HG02610 (cell line): ENCODE measurements around the gene CPE.
A peak's percentile ranks its signal among the peaks of the same experiment; 100 is the strongest.

Experiments used
- ATAC-seq: cut with Tn5 transposase; IDR thresholded peaks from one replicate; pipeline ENCODE4 v1.9.1; 2021; ENCODE audit warnings: mild to moderate bottlenecking, moderate library complexity; ENCODE audit not compliant: unreplicated experiment

The CPE gene

DNA sequence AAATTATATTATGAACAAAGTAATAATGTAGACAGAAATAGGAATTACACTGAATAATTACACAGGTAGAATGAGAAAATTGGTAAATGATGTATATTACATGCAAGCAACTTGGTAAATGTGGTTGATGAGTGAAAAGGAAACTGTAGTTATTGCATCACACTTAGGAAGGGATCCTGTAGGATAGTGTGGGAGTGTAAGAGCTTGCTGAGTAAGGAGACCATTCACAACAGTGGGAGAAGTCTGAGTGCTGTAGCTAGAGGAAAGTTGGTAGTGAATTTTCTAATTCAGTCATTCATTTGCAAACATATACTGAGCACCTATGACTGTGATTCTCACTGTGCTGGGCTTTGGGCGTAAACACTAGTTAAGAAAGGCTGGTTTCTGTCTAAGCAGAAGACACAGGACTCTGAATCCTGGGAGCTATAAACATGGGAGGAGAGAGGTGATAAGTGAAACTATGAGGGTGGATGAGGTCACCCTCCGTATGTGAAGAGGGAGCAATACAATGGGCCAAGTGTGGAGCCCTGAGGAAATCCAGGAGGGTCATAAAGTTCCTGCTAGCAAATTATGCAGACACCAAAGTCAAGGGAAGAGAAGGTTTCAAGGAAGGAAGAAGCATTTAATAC, 14.2 kb upstream of the CPE start:
- no peak for ATAC-seq

DNA sequence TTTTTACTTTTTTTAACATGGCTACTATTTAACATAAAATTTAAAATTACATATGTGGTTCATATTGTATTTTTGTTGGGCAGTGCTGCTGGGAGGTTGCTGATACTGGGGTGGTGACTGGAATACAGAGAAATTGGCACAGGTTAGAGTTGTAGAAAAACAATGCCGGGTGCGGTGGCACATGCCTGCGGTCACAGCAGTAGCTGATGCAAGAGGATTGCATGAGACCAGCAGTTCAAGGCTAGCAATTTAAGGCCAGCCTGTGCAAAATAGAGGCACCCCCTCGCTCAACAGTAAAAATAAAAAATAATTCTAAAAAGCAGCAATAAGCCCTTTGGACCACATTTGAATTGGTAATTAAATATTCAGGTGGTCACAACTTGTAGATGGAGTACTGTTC, 11.8 kb upstream of the CPE start:
- ATAC-seq: no peak

DNA sequence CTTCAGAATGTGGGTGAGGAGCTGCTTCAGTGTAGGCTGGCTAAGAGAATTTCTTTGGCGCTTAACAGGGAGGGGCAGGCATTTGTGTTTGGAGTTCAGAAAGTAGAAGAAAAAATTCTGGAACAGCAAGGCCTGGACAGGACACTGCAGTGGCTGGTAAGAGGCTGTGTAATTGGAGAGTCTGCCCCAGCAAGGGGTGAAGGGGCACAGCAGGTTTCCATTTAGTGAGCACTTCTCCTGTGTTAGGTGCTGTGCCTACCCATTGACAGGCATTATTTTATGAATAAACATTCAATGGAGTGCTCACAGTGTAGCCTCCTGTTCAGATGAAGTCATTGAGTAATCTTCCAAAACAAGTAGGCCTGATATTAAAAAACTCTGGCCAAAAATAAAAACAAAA, 10.7 kb upstream of the CPE start:
- no peak for ATAC-seq

DNA sequence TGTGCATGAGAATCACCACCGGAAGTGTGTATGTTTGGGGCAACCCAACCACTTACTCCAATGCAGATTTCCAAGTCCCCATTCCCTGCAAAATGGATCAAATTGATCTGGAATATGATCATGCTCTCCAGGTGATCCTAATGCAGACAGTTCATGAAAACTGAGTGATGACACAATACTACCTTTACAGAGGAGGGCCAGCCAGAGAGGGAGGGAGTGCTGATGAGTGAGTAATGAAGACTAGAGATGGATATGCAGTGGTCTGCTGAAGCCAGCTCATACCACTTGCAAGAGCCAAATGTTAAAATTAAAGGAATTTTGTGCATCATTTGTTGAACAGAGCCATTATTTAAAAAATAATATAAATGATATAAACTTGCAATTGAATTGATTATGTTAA, 10.2 kb upstream of the CPE start:
- ATAC-seq: no peak

DNA sequence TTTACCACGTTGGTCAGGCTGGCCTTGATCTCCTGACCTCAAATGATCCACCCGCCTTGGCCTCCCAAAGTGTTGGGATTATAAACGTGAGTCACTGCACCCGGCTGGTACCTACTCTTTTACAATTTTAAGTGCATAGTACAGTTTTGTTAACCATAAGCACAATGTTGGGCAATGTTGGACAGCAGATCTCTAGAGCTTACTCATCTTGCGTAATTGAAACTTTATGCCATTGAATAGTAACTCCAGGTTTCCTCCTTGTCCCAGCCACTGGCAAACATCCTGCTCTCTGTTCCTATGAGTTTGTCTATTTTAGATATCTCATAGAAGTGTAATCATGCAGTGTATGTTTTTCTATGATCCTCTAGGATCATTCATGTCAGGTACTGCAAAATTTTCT, 9.3 kb upstream of the CPE start:
- no peak for ATAC-seq

DNA sequence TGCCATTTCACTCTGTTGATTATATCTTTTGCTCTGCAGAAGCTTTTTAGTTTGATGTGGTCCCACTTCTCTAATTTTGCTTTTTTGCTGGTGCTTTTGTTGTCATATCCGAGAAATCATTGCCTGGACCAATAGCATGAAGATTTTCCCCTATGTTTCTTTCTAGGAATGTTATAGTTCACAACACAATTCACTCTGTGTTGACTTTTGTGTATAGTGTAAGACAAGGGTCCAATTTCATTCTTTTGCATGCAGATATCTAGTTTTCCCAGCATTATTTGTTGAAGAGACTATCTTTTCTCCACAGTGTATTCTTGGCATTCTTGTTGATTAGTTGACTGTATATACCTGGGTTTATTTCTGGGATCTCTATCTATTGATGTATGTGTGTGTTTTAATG, 8.3 kb upstream of the CPE start:
- no peak for ATAC-seq

DNA sequence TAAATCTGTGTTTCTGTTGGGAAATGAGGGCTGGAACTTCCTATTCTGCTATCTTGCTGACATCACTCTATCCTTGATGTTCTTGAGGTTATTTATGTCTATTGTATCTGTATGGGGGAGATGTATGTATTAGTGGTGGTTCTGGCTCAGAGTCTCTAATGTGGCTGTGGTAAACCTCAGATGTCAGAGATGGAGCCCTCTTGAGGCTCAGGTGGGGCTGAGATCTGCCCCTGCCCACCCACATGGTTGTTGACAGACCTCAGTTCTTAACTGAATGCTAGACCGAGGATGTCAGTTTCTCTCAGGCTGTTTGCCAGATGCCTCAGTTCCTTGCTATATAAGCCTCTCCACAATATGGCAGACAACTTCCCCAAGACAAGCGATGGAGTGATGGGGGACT, 3.3 kb upstream of the CPE start:
- ATAC-seq: no peak

DNA sequence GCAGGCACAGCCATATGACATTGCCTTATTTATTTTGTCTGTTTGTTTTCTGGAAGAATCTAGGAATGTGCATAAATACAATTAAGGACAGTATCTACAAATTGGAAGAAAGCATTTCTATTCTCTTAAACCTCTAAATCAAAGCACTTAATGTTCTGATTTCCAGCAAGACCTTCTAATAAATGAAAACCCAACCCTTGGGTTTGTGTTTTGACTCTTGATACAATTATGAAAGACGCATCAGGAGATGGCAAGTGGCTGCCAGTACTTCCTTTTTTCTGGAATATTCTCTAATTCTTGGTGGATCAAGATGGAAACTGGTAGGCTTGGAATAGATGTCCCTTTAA, 437 bp upstream of the CPE start:
- no peak for ATAC-seq

DNA sequence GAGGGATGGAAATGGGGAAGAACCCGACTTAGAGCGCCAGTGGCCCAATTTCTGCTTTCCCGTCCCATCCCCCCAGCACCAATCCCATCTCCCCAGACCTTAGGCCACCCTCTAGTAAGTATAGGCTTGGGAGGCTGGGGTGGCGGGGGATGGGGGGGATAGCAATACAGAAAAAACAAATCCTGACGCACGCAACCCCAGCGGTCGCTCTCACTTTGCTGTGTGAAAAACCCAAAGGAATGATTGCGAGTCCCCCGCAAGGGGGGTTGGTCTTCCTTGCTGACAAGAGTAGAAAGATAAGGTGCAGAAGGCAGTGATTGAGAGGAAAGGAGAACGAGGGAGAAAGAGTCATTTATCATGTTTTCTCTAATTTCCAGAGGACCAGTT, 863 bp downstream of the CPE start:
- ATAC-seq: no peak

DNA sequence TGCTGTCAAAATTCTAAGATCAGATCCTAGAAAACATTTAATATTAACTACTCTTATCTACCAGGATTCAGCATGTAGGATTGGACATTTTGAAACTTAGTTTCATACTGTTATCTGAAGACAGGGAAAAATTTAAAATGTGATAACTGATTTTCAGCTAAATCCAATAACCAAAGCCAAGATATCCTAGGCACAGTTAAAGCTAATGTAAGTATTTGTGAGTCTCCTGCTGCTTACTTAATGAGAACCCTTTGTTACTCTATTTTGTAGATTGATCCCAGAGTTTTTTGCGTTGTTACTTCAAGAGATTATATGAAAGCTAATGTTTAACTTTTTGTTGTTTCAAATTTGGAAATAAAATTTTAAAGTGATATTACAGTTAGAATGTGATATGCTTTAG, 2.0 kb downstream of the CPE start:
- no peak for ATAC-seq

DNA sequence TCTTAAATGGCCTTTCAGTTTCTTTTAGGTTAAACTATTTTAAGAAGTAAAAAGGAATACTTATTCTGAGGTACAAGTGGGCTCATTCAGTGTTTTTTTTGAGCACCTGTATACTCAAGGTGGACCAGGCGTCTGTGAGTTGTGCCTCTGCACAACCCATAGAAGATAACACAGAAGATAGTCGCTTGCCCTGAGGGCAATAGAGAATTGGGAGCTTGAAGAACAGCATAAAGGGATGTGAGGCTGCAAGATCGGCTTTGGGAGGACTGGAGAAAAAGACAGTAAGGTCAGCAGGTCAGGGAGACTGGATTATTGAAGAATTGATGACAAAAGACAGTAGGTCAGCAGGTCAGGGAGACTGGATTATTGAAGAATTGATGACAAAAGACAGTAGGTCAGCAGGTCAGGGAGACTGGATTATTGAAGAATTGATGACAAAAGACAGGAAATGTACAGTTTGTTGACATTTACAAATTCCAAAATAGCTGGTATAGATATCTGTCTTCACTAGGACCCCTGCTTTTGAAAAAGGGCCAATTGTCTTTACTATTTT, 3.1 kb downstream of the CPE start:
- no peak for ATAC-seq

DNA sequence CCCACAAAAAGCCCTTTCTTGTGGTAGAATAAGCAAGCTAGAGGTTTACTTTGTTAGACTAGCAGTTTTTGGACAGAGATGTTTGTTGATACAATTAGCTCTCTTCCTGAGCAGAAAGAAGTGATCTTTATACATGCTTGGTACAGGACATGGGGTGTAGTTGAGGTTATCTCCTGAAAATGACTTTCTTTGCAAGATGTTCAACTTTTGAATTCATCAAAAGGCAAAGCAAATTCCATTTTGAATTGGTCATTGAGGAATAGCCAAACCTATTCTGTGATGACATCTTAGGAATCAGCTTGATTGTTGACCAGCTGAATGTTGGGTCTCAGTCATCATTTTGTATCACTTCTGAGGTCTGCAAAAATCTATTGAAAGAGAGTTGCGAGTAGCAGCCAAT, 3.8 kb downstream of the CPE start:
- ATAC-seq: no peak

DNA sequence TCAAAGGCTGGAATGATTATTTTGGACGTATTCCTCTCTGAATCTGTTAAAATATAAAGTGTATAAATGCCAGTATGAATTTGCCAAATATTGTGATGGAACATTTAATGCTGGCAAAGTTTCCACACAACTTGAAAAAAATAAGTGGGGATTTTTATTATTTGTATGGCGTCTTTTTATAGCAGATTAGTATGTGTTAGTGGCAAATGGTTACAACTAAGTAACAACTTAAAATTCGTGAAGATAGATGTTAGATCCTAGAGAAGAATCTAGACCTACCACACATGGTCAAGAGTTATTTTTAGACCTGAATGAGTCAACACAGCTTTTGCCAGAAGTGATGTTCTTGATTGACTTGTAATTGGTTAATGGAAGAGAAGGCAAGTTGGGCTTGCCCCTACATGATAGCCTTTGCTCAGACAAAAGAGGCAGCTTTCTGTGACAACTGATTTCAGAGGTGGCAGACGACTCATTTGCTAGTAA, 4.8 kb downstream of the CPE start:
- ATAC-seq: no peak

DNA sequence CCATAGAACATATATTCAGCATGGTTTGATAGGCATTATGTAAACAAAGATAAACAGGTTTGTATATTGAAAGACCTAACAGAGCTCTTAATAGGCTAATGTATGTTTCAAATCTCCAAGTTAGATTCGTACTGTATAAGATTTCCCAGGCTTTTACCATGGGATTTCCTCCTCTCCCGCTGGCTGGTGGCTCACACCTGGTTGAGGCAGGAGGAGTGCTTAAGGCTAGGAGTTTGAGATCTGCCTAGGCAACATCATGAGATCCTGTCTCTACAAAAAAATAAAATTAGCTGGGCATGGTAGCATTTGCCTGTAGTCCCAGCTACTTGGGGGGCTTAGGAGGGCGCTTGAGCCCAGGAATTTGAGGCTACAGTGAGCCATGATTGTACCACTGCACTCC, 5.4 kb downstream of the CPE start:
- ATAC-seq: no peak

DNA sequence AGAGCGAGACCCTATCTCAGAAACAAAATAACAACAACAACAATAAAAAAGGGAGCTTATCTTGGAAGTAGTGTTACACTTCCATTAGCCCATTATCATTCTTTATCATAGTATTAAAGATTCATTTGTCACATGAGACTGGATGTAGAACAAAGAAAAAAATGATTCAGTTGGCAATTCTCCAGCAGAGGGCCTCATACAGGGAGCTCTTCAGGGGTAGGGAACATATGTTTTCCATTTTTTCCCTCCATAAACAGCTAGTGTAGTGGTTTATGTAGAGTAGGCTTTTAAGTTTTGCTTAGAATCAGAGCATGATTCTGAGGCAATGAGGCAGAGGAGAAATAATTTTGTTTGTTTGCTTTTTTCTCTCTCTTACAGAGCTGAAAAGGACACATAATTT, 5.8 kb downstream of the CPE start:
- ATAC-seq: no peak

DNA sequence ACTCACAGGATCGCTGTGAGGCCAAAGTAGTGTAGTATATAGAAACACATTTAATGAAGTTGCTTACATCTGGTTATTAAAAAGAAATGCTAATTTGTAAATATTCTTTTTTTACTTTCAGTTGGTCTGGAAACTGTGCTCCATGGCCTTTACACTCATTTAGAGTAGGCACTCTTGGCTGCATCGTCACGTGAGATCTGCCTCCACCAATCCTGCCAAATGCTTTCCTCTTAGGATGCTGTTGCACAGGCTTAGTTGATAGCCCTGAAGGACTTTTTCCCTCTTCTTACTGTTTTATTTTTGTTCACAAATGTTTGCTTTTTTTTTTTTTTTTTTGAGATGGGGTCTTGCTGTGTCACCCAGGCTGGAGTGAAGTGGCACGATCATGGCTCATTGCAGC, 6.3 kb downstream of the CPE start:
- no peak for ATAC-seq

DNA sequence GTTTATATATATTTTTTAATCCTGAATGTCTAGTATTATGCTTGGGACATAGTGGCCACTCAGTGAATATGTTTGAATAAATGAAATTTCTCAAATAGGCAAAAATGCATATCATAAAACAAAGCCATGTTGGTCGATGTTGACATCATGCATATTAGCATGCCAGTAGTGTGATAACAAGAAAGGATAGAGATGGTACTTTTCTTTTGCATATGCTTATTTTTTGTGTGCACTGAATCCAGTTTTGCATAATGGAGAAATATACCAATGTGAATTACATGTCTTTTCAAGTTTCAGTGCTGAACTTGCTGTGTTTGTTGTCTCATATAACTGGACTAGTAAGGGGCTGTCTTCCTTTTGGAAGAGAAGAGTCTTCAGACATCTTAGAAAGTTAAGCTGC, 7.5 kb downstream of the CPE start:
- ATAC-seq: no peak

DNA sequence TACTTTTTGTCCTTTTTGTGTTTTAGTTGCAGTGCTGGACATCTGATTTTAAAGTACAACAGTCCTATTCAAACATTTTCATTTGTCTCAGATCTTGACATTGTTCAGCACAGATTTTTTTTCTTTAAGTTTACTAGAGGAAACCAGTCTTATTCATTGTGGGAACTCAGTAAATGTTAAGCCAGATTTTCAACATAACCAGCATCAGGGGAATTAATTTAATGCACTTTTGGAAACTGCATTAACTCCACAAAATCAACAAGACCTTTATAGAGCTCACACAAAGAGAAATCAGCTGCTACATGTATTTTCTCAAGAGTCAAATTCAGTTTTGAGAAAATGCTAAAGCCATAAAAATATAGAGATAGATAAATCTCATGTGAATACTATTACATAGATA, 9.9 kb downstream of the CPE start:
- ATAC-seq: no peak

DNA sequence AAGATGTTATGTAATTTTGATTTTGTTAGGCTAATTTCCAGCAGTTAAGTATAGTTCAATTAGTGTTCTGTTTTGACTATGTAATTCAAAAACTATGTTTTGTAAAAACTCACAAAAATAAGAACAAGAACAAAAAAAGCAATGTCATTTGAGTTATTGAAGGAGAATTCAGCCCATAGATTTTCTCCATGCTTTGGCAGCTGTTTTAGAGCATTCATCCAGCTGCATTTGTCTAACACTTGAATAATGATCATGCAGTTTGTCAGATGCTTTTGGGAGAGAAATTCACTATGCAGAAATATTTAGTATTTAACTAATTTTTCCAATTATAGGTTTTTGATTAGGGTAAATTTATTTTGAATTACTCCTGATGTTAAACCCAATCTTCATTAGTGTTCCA, 14.2 kb downstream of the CPE start:
- ATAC-seq: no peak

DNA sequence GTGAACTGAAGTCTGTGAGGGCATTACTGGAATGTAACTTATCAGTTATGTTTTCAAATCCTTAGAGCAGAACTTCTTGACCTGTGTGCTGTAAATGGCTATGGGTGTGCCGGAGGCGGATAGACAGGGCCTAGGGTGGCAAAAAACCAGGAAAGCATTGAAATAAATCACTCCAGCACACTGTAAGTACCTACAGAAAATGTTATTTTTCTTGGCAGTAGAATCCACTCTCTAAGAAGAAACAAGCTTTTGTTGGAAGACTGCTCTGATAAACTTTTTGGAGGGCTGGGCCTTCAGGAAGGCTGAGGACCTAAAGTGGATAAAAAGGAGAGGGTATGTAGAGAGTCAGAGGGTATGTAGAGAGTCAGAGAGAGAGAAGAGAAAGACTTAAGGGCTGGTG, 14.9 kb downstream of the CPE start:
- no peak for ATAC-seq

DNA sequence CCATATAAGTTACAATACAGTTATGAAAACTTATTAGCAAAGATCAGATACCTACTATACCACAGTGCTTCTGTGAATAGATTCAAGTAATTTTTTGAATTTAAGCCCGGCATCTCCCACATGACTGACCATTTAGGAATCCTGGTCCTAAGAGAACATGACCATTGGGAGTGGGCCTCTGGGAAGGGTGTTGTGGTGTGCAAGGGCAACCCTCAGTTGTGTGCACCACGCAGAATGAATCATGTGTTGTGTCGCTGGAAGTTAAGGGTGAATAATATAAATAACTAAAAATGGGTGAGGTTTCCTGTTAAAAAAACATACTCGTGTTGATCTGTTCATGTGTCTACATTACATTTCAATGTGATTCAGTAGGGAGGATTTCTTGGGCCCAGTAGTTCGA, 15.5 kb downstream of the CPE start:
- ATAC-seq: no peak

DNA sequence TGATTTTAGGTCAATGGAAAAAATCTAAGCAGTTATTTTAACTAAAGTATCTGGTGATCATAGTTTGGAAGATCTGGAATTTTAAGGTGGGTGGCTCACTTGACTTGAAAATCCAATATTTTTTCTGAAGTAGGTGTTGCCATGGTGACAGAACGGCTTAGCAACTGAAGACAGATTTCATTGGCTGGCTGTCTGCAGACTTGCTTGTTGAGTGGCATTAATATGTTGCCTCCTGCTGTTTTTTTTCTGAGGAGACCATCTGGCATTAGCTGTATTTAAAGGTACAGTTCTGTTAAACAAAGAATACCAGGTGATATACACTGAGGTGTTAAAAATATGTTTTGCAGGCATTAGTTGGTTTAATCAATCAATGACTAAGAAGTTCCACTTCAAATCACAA, 19.8 kb downstream of the CPE start:
- peak; percentile 53 for ATAC-seq

DNA sequence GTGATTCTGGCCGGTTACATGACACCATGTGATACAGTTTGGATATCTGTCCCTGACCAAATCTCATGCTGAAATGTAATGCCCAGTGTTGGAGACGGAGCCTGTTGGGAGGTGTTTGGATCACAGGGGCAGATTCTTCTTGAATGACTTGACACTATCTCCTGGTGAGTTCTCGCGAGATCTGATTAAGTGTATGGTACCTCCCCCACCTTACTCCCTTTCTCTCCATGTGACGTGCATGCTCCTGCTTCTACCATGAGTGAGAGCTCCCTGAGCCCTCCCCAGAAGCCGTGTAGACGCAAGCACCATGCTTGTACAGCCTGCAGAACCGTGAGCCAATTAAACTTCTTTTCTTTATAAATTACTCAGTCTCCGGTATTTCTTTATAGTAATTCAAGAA, 23.6 kb downstream of the CPE start:
- ATAC-seq: no peak
